Measurements from ENCODE around the gene CAPN5. TPM values are rescaled to one million over a fixed set of nuclear protein-coding genes. Genes with fewer than 3 reads are reported as not detected.
A peak's percentile ranks its signal among the peaks of the same experiment; 100 is the strongest.

Gene CAPN5
- total and polyA plus RNA-seq, 2 of the 13 experiments (the other 11 are each of a cell fraction or from before 2014, with no cell fraction given) = 0.27 to 1.2 TPM

- TF ChIP-seq PHF21A (CRISPR knock-in tag; IDR thresholded peaks at IDR 0.05) = peak; percentile 78
- peak; percentile 55; the same call in 1 of the 2 replicates for TF ChIP-seq ZBTB25 (CRISPR knock-in tag; IDR thresholded peaks at IDR 0.05)
- TF ChIP-seq ZNF609 (CRISPR knock-in tag; IDR thresholded peaks at IDR 0.05; ENCODE audit: borderline replicate concordance) = peak; percentile 57; the same call in 1 of the 2 replicates
- peak; percentile 30; the same call in 1 of the 2 replicates for TF ChIP-seq STAG1 (CRISPR knock-in tag; IDR thresholded peaks at IDR 0.05)
- TF ChIP-seq FOXP4 (CRISPR knock-in tag; IDR thresholded peaks at IDR 0.05) = 0 out of 2 replicates have a peak, but pooled peaks have one; percentile 44
- no peak for TF ChIP-seq NR3C1 (CRISPR knock-in tag; IDR thresholded peaks at IDR 0.05)
- TF ChIP-seq EP300 (IDR thresholded peaks at IDR 0.05; ENCODE audit: low read depth in 2 of 2, low read length in 2 of 2) = peak in 1 of 2 experiments; percentile 73; a peak in 2 of 4 replicates
- peak; percentile 82; the same call in 1 of the 2 replicates for TF ChIP-seq EP300 (CRISPR knock-in tag; IDR thresholded peaks at IDR 0.05; ENCODE audit: borderline replicate concordance)
- no peak for TF ChIP-seq ZBTB1 (CRISPR knock-in tag; IDR thresholded peaks at IDR 0.05; ENCODE audit: borderline replicate concordance)
- TF ChIP-seq ETV5 (CRISPR knock-in tag; IDR thresholded peaks at IDR 0.05; ENCODE audit: borderline replicate concordance) = peak; percentile 70; the same call in 1 of the 2 replicates
- TF ChIP-seq PHF8 (CRISPR knock-in tag; IDR thresholded peaks at IDR 0.05) = peak; percentile 43; the same call in 1 of the 2 replicates
- no peak for TF ChIP-seq GMEB2 (CRISPR knock-in tag; IDR thresholded peaks at IDR 0.05; ENCODE audit: low read depth)
- TF ChIP-seq XRCC5 (optimal IDR thresholded peaks at IDR 0.05; ENCODE audit: low read length) = peak; percentile 66
- TF ChIP-seq SP4 (CRISPR knock-in tag; IDR thresholded peaks at IDR 0.05) = peak; percentile 31; the same call in 1 of the 2 replicates
- no peak for TF ChIP-seq GTF2F1 (IDR thresholded peaks at IDR 0.05; ENCODE audit: low read length)
- TF ChIP-seq RFXANK (CRISPR knock-in tag; IDR thresholded peaks at IDR 0.05) = no peak
- no peak for TF ChIP-seq CENPX (CRISPR knock-in tag; IDR thresholded peaks at IDR 0.05)
- peak; percentile 95 for TF ChIP-seq RCOR2 (CRISPR knock-in tag; IDR thresholded peaks at IDR 0.05)
- TF ChIP-seq ZBTB46 (CRISPR knock-in tag; IDR thresholded peaks at IDR 0.05; ENCODE audit: borderline replicate concordance) = peak; percentile 37; the same call in 1 of the 2 replicates
These were observed 78.2 kb downstream of the CAPN5 start (continued) for GRCh38 chr11:77144857-77145428.

Measured in HepG2 (cell line).